ENCODE data around the gene SLC6A2.

- TF ChIP-seq, protein P1, sequence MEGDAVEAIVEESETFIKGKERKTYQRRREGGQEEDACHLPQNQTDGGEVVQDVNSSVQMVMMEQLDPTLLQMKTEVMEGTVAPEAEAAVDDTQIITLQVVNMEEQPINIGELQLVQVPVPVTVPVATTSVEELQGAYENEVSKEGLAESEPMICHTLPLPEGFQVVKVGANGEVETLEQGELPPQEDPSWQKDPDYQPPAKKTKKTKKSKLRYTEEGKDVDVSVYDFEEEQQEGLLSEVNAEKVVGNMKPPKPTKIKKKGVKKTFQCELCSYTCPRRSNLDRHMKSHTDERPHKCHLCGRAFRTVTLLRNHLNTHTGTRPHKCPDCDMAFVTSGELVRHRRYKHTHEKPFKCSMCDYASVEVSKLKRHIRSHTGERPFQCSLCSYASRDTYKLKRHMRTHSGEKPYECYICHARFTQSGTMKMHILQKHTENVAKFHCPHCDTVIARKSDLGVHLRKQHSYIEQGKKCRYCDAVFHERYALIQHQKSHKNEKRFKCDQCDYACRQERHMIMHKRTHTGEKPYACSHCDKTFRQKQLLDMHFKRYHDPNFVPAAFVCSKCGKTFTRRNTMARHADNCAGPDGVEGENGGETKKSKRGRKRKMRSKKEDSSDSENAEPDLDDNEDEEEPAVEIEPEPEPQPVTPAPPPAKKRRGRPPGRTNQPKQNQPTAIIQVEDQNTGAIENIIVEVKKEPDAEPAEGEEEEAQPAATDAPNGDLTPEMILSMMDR (IDR thresholded peaks at IDR 0.05), result no peak
- TF ChIP-seq POLR2AphosphoS5 (IDR thresholded peaks at IDR 0.05), result no peak
- TF ChIP-seq EP300 (IDR thresholded peaks at IDR 0.05), result no peak
Measured at GRCh38 chr16:55699616-55700015, 43.8 kb downstream of the SLC6A2 start.
